Fibroblast of lung (primary cell): Measurements from ENCODE around the gene EHMT1.
A peak's percentile ranks its signal among the peaks of the same experiment; 100 is the strongest.

Experiments
- CTCF ChIP-seq, 2 donors: IDR thresholded peaks in 1 of 2; conservative IDR thresholded peaks in 1 of 2; 1 replicate in 1 of 2; 2 replicates in 1 of 2; pipeline ENCODE4 v1.5.1; 2011 to 2012; ENCODE audit warnings: low read length in 2 of 2, control low read depth in 1 of 2, inconsistent platforms in 1 of 2, low read depth in 1 of 2, mild to moderate bottlenecking in 1 of 2
- EZH2 ChIP-seq: IDR thresholded peaks from 2 replicates; pipeline ENCODE4 v1.5.1; 2012; ENCODE audit warnings: low read length, control low read depth, mild to moderate bottlenecking; ENCODE audit errors: missing control alignments

- TF ChIP-seq CTCF (conservative IDR thresholded peaks at IDR 0.05 in 1 of 2, IDR thresholded peaks at IDR 0.05 in 1 of 2; ENCODE audit: low read depth in 1 of 2, low read length in 2 of 2) (peak; percentile 82 to 87), EZH2 (no peak)
Observed at GRCh38 chr9:137672907-137673791, 54.3 kb downstream of the EHMT1 start.
